Colon (tissue), 2 donors: ENCODE measurements around the gene SOAT1.
"Not testable (repeated sequence)": the region's sequence is repeated elsewhere in the genome, so short reads cannot be mapped to it uniquely, and the experiment has no call there.

Source experiments
- FAIRE-seq: peaks from 2 replicates; lab custom pipeline; 2012; peaks lifted over from hg19 to GRCh38; lab: Jason Lieb, UNC
- donor health status: control.
- donor health status: control.

SOAT1 gene

GRCh38 chr1:179353546-179353945, 59.9 kb downstream of the SOAT1 start:
- no peak for FAIRE-seq

GRCh38 chr1:179361631-179362030, 68.0 kb downstream of the SOAT1 start:
- FAIRE-seq = not testable (repeated sequence)

- no peak for FAIRE-seq
Observed at GRCh38 chr1:179365342-179366092, 71.9 kb downstream of the SOAT1 start, which contains the start of gene AXDND1. TSS of gene AXDND1 (plus strand) at chr1:179365971. CDS start at chr1:179366510, 539 bp downstream.

GRCh38 chr1:179366093-179366800, 72.7 kb downstream of the SOAT1 start:
- no peak for FAIRE-seq

GRCh38 chr1:179369751-179370341, 76.2 kb downstream of the SOAT1 start:
- peak; percentile 75 for FAIRE-seq

- FAIRE-seq = no peak
Observed at GRCh38 chr1:179372160-179372559, 78.6 kb downstream of the SOAT1 start.

- FAIRE-seq = no peak
Observed at GRCh38 chr1:179376223-179376622, 82.6 kb downstream of the SOAT1 start.

- no peak for FAIRE-seq
Observed at GRCh38 chr1:179380299-179380698, 86.7 kb downstream of the SOAT1 start.

- no peak for FAIRE-seq
Observed at GRCh38 chr1:179384027-179384426, 90.4 kb downstream of the SOAT1 start.

- FAIRE-seq = no peak
Observed at GRCh38 chr1:179385510-179385909, 91.9 kb downstream of the SOAT1 start.

GRCh38 chr1:179393721-179394120, 100.1 kb downstream of the SOAT1 start:
- no peak for FAIRE-seq

GRCh38 chr1:179399399-179399798, 105.8 kb downstream of the SOAT1 start:
- FAIRE-seq = not testable (repeated sequence)
